H1 (cell line): ENCODE results near the gene NOS1AP. TPM values are rescaled to one million over a fixed set of nuclear protein-coding genes. Genes with fewer than 3 reads are reported as not detected.

Experiments
- BACH1 ChIP-seq: IDR thresholded peaks from 2 replicates; pipeline ENCODE4 v1.6.1; 2012; ENCODE audit warnings: low read length, improper control_type of control experiment
- CHD1 ChIP-seq: IDR thresholded peaks from 2 replicates; pipeline ENCODE4 v1.6.1; 2012; ENCODE audit warnings: low read depth, low read length, improper control_type of control experiment
- JUND ChIP-seq: IDR thresholded peaks from 2 replicates; pipeline ENCODE4 v1.6.1; 2011; ENCODE audit warnings: mild to moderate bottlenecking, improper control_type of control experiment, low read length
- SIRT6 ChIP-seq: IDR thresholded peaks from one replicate; pipeline ENCODE4 v1.7.1; 2012; ENCODE audit warnings: low read length, inconsistent platforms
- YY1 ChIP-seq: IDR thresholded peaks from 2 replicates; pipeline ENCODE4 v1.6.1; 2011; ENCODE audit warnings: low read depth, mild to moderate bottlenecking, low read length
- polyA plus RNA-seq, 7 experiments: library from polyadenylated mRNA; depleted of rRNA in 3 of 7; stranded (reverse) in 5 of 7; unstranded in 2 of 7; fragments of >200 nt in 5 of 7; fragments of 200-250 nt in 2 of 7; gene quantifications; 1 replicate in 5 of 7; 2 replicates in 1 of 7; 4 replicates in 1 of 7; pipeline versions ENCODE4 v1.2.1 to v1.2.3, GENCODE V29; 2011 to 2013; ENCODE audit warnings: missing spikeins in 2 of 7, mixed read lengths in 2 of 7
- total RNA-seq: library from RNA; stranded (reverse); fragmentation: NEBNext Ultra II Directional; extraction: Animal tissue kit (Norgen Biotek cat#: 25700); gene quantifications from 2 replicates; pipeline ENCODE4 v1.2.1, GENCODE V29; 2021
- TF ChIP-seq, protein P1 (sequence below): fragments of 300-600 bp; sonication (generic); IDR thresholded peaks from 2 replicates; pipeline ENCODE4 v1.7.1; 2012; ENCODE audit warnings: low read length, moderate library complexity, mild to moderate bottlenecking, inconsistent platforms; ENCODE audit not compliant: insufficient replicate concordance

The NOS1AP gene
- total and polyA plus RNA-seq, 2 of the 8 experiments (the other 6 are each of a cell fraction or from before 2014, with no cell fraction given), result 2.4 to 12.1 TPM

DNA sequence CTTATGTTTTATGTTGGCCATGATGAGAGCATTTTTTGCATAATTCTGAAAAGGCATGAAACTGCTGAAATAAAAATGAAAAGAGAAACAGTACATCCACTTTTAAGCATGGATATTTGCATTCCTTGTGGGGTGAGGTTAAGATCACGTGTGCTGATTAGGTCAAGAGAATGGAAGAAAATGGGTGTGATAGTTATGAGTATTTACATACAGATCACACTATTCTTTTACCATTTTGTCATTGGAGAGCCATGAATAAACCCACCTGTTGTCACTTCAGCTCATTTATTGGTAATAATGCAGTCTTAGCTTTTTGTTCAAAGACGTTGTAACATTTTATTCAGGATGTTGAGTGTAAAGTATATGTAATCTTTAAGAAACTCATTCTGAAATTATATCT, 153.2 kb downstream of the NOS1AP start (continued):
- TF ChIP-seq, protein P1, sequence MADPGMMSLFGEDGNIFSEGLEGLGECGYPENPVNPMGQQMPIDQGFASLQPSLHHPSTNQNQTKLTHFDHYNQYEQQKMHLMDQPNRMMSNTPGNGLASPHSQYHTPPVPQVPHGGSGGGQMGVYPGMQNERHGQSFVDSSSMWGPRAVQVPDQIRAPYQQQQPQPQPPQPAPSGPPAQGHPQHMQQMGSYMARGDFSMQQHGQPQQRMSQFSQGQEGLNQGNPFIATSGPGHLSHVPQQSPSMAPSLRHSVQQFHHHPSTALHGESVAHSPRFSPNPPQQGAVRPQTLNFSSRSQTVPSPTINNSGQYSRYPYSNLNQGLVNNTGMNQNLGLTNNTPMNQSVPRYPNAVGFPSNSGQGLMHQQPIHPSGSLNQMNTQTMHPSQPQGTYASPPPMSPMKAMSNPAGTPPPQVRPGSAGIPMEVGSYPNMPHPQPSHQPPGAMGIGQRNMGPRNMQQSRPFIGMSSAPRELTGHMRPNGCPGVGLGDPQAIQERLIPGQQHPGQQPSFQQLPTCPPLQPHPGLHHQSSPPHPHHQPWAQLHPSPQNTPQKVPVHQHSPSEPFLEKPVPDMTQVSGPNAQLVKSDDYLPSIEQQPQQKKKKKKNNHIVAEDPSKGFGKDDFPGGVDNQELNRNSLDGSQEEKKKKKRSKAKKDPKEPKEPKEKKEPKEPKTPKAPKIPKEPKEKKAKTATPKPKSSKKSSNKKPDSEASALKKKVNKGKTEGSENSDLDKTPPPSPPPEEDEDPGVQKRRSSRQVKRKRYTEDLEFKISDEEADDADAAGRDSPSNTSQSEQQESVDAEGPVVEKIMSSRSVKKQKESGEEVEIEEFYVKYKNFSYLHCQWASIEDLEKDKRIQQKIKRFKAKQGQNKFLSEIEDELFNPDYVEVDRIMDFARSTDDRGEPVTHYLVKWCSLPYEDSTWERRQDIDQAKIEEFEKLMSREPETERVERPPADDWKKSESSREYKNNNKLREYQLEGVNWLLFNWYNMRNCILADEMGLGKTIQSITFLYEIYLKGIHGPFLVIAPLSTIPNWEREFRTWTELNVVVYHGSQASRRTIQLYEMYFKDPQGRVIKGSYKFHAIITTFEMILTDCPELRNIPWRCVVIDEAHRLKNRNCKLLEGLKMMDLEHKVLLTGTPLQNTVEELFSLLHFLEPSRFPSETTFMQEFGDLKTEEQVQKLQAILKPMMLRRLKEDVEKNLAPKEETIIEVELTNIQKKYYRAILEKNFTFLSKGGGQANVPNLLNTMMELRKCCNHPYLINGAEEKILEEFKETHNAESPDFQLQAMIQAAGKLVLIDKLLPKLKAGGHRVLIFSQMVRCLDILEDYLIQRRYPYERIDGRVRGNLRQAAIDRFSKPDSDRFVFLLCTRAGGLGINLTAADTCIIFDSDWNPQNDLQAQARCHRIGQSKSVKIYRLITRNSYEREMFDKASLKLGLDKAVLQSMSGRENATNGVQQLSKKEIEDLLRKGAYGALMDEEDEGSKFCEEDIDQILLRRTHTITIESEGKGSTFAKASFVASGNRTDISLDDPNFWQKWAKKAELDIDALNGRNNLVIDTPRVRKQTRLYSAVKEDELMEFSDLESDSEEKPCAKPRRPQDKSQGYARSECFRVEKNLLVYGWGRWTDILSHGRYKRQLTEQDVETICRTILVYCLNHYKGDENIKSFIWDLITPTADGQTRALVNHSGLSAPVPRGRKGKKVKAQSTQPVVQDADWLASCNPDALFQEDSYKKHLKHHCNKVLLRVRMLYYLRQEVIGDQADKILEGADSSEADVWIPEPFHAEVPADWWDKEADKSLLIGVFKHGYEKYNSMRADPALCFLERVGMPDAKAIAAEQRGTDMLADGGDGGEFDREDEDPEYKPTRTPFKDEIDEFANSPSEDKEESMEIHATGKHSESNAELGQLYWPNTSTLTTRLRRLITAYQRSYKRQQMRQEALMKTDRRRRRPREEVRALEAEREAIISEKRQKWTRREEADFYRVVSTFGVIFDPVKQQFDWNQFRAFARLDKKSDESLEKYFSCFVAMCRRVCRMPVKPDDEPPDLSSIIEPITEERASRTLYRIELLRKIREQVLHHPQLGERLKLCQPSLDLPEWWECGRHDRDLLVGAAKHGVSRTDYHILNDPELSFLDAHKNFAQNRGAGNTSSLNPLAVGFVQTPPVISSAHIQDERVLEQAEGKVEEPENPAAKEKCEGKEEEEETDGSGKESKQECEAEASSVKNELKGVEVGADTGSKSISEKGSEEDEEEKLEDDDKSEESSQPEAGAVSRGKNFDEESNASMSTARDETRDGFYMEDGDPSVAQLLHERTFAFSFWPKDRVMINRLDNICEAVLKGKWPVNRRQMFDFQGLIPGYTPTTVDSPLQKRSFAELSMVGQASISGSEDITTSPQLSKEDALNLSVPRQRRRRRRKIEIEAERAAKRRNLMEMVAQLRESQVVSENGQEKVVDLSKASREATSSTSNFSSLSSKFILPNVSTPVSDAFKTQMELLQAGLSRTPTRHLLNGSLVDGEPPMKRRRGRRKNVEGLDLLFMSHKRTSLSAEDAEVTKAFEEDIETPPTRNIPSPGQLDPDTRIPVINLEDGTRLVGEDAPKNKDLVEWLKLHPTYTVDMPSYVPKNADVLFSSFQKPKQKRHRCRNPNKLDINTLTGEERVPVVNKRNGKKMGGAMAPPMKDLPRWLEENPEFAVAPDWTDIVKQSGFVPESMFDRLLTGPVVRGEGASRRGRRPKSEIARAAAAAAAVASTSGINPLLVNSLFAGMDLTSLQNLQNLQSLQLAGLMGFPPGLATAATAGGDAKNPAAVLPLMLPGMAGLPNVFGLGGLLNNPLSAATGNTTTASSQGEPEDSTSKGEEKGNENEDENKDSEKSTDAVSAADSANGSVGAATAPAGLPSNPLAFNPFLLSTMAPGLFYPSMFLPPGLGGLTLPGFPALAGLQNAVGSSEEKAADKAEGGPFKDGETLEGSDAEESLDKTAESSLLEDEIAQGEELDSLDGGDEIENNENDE, result no peak
- TF ChIP-seq YY1, result no peak
- no peak for TF ChIP-seq CHD1
- TF ChIP-seq BACH1, result no peak
- no peak for TF ChIP-seq JUND
- no peak for TF ChIP-seq SIRT6
